ENCODE data around the gene GLYATL1B.
"Not testable (repeated sequence)": the region's sequence is repeated elsewhere in the genome, so short reads cannot be mapped to it uniquely, and the experiment has no call there.

GLYATL1B gene

DNA sequence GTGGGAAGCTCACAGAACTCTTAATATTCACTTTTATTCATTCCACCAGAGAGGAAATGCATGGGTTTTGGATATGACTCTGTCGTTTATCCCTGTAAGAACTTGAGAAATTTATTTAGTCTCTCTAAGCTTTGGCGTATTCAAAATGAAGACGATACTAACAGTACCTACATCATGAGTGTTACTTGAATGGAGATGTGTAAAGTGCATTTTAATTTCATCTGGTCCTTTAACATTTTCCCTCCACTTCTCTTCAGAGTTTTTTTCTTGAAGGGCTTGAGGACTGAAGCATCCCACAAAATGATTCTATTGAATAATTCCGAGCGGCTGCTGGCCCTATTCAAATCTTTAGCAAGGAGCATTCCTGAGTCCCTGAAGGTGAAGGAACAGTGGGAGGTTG, at the start of gene GLYATL1B:
GLYATL1B (plus strand) TSS at position 301 of the 400 bp plus-strand sequence; CDS start at position 301, 0 bp downstream.
- not testable (repeated sequence) for DNase-seq (ENCODE audit: low read depth in 2 of 2)

GRCh38 chr11:59036542-59036941, 49.6 kb upstream of the GLYATL1B start:
- DNase-seq (ENCODE audit: low read depth in 2 of 2), result not testable (repeated sequence)

GRCh38 chr11:59037434-59037833, 48.7 kb upstream of the GLYATL1B start:
- DNase-seq (ENCODE audit: low read depth in 2 of 2), result not testable (repeated sequence)

DNA sequence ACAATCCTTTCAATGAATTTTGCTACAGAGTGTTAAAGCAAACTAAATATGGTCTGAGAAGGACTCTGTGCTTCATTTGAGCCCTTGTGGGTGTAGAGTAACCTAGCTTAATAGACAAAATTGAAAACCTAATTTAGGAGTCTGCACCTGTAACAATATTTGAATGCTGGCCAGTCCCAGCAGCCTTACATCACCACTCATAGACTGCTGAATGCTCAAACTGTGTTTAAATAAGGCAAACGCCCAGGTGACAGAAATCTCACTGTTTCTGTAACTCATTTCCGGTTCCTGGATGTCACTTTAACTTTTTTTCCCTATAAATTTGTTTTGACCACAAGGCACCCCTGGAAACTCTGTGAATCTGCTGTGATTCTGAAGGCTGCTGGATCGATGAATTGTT, 45.5 kb upstream of the GLYATL1B start:
- no peak for DNase-seq (ENCODE audit: low read depth in 2 of 2)

GRCh38 chr11:59051383-59051782, 34.7 kb upstream of the GLYATL1B start:
- not testable (repeated sequence) for DNase-seq (ENCODE audit: low read depth in 2 of 2)

DNA sequence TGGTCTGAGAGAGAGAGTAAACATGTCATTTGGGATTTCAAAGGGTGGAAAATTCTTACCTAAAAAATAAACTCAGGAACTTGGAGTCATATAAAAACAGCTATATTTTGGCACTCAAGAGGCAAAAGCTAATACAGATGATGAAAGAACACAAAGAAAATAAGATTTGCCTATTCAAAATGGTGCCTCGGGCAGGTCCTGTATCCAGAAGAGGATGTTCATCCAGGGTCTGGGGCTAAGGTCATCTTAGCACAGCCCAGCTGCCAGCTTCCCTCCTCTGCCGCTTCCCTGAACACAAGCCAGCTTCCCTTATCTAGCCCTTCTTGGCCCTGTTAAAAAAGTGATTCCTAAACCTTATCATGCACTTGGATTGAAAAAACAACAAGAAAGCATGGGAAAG, 33.8 kb upstream of the GLYATL1B start:
- DNase-seq (ENCODE audit: low read depth in 2 of 2), result not testable (repeated sequence)

DNA sequence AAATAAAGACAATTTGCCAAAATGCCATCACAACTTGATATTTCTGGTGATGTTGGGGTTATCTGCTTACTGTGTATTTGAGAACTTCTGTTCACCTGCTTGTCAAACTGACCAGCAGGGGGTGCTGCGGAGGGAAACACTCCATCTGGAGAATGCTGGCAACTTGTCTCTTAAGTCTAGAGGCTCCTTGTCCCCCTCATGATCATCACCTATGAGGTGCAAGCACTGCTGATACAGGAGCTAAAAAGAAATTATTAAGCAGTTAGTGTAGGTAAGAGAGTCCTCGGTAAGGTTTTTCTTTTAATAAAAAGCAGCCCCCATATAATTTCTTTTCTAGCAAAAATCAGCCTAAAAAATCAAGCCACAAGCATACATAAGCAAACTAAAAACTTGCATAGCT, 32.7 kb upstream of the GLYATL1B start:
- peak; percentile 43 to 52 for DNase-seq (ENCODE audit: low read depth in 2 of 2)

DNA sequence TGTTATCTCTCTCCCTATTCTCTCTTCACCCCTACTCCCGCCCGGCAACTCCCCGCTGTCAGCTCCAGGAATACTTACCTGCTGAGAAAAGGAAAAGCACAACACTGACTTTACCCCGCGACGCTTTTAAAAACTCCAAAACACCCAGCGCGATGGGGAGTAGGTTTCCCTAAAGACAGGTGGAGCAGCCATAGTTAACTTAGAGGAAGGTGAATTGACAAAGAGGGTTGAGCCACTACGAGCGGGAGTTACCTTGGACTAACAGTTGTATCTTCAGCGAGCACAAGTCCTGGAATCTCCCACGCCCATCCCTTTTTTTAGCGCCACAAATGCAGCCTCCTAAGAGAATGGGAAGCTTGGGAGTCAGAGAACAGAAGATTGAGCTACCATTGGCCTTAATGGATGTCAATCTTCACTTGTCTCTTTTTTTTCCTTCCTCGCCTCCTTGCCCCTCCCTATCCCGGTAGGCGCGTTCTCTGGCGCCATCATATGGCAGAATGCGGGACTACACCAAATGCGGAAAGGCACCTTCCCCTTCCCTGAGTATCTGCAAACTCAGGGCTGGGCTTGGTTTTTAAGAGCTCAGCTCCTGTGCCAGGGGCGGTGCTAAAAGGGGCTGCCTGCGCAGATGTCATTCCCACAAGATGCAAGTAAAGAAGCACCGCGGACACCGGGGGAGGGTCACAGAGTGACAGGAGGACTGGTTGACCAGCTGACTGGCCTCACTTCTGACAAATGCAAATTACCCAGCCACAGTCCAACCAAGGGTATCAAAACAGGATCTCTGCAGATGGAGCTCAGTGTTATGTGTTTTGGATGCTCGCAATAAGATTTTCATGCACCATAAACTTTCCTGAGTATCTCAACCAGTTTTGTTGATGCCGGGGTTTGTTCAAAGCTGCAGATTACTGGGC, 27.7 kb upstream of the GLYATL1B start:
- DNase-seq (ENCODE audit: low read depth in 2 of 2), result peak; percentile 57 to 72

- DNase-seq (ENCODE audit: low read depth in 2 of 2), result not testable (repeated sequence)
Observed at GRCh38 chr11:59060096-59060495, 26.0 kb upstream of the GLYATL1B start.

GRCh38 chr11:59062602-59063529, 23.2 kb upstream of the GLYATL1B start:
- no peak for DNase-seq (ENCODE audit: low read depth in 2 of 2)

DNA sequence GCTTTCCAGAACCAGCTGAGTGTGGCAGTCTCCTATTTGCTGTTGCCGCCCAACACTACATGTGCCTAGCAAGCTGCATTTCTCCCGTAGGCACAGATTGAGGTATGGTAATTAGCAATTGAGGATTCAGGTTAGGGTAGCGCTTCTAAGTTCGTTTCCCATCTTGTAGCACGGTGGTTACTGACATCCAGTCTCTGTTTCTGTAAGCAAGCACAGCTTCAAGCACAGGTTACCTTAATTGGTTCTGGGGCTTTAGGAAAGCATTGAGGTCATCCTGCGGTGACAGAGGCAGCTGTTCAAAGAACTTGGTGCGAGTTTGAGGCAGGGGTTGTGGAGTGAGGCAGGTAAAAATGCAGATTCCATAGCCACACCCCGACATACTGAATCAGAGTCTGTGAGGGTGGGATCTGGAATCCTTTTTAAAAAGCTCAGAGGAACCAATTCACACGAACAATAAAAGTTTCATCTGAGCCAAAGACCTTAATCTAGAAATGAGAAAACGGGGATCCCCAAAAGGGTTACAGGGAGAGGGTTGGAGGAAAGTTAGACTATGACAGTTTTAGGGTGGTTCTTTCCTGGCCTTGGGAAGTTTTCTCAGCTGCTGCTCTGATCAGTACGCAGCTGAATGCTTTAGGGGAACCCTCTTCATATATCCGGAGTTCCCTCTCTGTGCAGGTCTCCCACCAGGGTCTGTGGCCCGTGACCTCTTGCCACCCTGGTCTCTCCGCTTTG, 21.9 kb upstream of the GLYATL1B start:
- not testable (repeated sequence) for DNase-seq (ENCODE audit: low read depth in 2 of 2)

DNA sequence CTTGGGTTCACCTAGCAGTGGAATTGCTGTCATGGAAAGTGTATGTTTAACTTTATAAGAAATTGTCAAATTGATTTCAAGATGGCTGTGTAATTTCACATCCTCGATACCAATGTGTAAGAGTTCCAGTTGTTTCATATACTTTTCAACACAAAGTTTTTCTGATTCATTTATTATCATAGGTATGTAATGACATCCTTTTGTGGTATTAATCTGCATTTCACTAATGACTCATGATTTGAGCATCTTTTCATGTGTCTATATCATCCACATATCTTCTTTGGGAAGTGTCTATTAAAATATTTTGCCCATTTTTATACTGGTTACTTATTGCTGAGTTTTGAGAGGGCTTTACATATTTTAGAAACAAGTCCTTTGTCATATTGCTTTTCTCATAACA, 17.0 kb upstream of the GLYATL1B start:
- DNase-seq (ENCODE audit: low read depth in 2 of 2), result no peak

- no peak for DNase-seq (ENCODE audit: low read depth in 2 of 2)
Observed at GRCh38 chr11:59076876-59077571, 9.1 kb upstream of the GLYATL1B start.

GRCh38 chr11:59078435-59078834, 7.7 kb upstream of the GLYATL1B start:
- no peak for DNase-seq (ENCODE audit: low read depth in 2 of 2)

GRCh38 chr11:59079086-59079485, 7.0 kb upstream of the GLYATL1B start:
- DNase-seq (ENCODE audit: low read depth in 2 of 2), result no peak

- not testable (repeated sequence) for DNase-seq (ENCODE audit: low read depth in 2 of 2)
Observed at GRCh38 chr11:59080421-59080820, 5.7 kb upstream of the GLYATL1B start.

DNA sequence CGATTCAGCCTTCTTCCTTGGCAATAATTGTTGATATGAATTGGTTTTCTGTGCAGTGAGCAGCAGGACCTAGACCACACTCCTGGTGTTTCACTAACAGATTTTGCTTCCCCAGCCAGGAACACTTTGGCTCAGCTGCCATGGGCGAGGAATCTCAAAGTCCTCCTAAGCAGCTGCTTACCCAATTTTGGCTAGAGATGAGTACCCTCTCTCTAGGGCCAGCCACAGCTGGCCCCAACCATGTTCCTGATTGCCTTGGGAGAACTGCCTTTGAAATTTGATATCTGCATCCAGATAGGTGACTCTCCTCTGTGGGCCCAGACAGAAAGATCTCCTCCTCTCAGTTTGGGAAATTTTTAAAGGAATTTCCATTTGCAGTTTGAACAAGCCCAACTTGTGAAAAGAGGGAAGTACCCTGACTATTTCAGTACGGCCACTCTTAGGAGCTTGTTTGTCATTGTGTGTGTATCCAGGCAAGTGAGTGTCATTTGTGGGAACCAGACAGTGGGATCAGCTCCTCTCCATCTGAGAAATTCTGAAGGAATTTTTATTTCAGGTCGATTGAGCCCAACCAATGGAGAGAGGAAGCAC, 4.6 kb upstream of the GLYATL1B start:
- not testable (repeated sequence) for DNase-seq (ENCODE audit: low read depth in 2 of 2)

DNA sequence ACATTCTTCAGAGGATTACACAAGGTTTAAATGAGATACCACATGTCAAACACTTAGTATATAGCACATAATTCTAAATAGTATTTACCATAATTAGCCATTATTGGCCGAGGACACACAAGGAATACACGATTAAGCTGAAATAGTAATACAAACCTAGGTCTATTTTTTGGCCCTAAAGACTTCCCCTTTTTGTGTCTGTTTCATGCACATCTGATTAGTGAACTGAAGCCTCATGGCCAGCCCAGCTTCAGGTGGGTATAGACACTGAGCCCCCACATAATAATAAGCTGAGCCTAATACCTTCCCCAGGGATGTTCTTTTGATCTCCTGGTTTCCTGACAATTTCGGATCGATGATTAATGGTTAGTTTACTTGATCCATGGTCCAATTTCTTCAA, 2.1 kb downstream of the GLYATL1B start:
- no peak for DNase-seq (ENCODE audit: low read depth in 2 of 2)

GRCh38 chr11:59093576-59093975, 7.5 kb downstream of the GLYATL1B start:
- not testable (repeated sequence) for DNase-seq (ENCODE audit: low read depth in 2 of 2)

DNA sequence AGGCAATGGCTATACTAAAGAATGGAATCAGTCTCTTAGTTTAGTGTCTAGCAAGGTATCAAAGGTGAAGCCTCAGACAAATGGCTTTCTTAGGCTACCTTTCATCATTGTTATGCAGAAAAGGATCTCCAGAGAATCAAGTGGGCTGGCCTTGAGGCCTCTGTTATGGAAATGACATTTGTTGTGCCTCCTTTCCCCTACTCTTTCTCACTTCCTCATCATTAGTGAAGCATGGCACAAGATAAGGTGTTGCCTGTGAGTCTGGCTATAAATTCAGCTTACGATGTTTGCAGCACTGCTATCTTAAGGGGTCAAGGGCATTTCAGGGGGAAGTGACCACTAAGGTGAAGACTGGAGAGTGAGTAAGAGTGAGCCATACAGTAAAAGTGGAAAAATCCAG, 9.1 kb downstream of the GLYATL1B start:
- DNase-seq (ENCODE audit: low read depth in 2 of 2), result not testable (repeated sequence)

All from stimulated activated CD8-positive, alpha-beta memory T cell treated with anti-CD3 and anti-CD28 coated beads, Interleukin-15, amount 100 ng/mL, for 48 hours (primary cell).